GM18511 (cell line): Measurements from ENCODE around the gene CAPZA1.

Experiments used
- ATAC-seq: cut with Tn5 transposase; IDR thresholded peaks from one replicate; pipeline ENCODE4 v1.9.1; 2021; ENCODE audit warnings: mild to moderate bottlenecking, moderate library complexity; ENCODE audit not compliant: unreplicated experiment

The CAPZA1 gene

GRCh38 chr1:112713466-112714312 is 94.1 kb downstream of the CAPZA1 start:
- ATAC-seq, result peak; percentile 38

DNA sequence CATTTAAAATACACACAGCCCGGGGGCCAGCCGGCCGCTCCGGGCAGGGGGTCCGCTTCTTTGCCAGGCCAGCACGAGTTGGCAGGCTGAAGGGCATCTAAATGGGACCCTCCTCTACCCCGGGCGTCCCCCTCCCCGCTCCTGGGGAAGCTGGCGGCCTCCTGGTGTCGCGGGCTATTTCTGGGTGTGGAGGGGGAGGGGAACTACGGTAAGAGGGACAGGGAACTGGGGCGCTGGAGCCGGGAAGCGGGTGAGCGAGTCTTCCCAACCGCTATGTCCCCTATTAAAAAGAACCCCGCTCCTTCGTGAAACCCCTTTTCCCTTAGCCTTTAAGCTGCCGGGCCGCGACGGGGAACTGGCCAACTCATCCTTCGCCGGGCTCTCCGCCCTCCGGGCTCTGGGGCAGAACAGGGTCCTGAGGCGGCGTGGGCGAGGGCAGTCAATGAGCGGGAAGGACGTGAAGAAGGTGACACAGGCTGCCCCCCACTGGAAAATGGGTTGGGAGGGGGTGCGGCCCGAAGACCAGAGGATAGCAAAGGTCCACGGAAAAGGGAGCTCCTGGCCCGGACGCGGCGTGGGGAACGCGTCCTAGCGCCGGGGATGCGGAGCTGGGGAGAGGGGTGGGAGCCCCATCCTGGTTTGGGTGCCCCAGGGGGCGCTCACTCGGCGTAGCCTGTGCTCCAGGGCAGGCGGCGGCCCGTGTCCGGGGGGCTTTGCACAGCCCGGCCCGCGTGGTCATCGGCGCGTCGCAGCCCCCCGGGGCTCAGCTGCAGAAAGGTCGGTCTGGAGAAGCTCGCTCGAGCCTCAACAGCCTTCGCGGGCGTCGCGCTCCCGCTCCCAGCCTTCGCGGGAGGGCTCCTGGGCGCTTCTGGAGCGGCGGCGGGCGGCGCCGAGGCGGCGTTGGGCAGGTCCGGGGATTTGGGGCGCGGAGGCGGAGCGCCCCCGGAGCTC is 95.0 kb downstream of the CAPZA1 start:
- peak; percentile 19 for ATAC-seq

GRCh38 chr1:112715264-112716053 is 95.8 kb downstream of the CAPZA1 start, which contains the start of gene PPM1J:
TSS of gene PPM1J (minus strand) at chr1:112715332. CDS start at chr1:112715301, 31 bp downstream.
- ATAC-seq, result peak; percentile 76

GRCh38 chr1:112716133-112716720 is 96.6 kb downstream of the CAPZA1 start:
- ATAC-seq, result peak; percentile 38

GRCh38 chr1:112717263-112717873 is 97.7 kb downstream of the CAPZA1 start:
- ATAC-seq, result no peak

DNA sequence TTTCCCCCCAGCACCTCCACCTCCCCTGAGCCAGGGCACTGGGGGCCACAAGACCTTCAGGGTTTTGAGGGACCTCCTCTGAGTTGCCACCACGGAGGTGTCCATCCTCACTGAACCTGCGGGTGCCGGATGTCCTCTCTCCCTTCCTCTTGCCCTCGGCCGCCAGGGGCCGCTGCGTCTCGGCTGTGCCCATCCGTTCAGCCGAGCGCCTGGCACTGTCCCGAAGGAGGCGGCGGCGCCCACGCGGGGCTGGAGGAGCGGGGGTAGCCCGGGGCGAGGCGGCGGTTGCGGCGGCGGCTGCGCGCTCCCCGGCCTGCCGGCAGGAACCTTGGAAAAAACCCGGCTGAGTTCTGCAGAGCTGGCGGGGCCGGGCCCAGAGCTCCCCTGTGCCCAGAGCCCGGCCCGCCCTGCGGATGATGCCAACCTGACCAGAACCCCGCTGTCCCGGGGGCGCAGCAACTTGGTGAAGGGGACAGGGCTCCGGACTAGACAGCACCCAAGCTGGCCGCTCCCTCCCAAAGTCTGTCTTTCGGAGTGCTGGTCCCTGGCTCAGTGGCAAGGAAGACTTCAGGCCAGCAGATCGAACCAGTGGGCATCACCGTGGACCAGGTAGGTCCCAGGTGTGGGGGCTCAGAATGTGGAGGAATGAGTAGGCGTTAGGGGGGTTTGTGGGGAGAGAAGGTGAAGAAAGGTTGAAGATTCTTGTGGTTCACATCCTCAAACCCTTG is 99.2 kb downstream of the CAPZA1 start:
- no peak for ATAC-seq

- no peak for ATAC-seq
Measured at GRCh38 chr1:112719706-112720105, 100.1 kb downstream of the CAPZA1 start.

- ATAC-seq, result no peak
Measured at GRCh38 chr1:112720800-112721199, 101.2 kb downstream of the CAPZA1 start.
